Ascending aorta (tissue), 2 donors: ENCODE measurements around the gene ABCA9. TPM values are rescaled to one million over a fixed set of nuclear protein-coding genes. Genes with fewer than 3 reads are reported as not detected.
"Not testable (repeated sequence)": the region's sequence is repeated elsewhere in the genome, so short reads cannot be mapped to it uniquely, and the experiment has no call there.

Experiments
- DNase-seq, 2 donors: peaks; one replicate each; pipeline ENCODE4 v3.0.0-alpha.2; 2019; ENCODE audit warnings: low spot score in 2 of 2
- H3K27ac ChIP-seq, 2 donors: fragments of 200-600 bp; sonication (generic); one replicate each; pipeline ENCODE4 v1.5.1; 2016 to 2017; ENCODE audit warnings: mild to moderate bottlenecking in 1 of 2
- H3K27me3 ChIP-seq: fragments of 200-600 bp; sonication (generic); one replicate; pipeline ENCODE4 v1.5.1; 2017
- H3K36me3 ChIP-seq, 2 donors: fragments of 200-600 bp; sonication (generic); one replicate each; pipeline ENCODE4 v1.5.1; 2016
- H3K4me1 ChIP-seq, 2 donors: fragments of 200-600 bp; sonication (generic); one replicate each; pipeline ENCODE4 v1.5.1; 2016 to 2017; ENCODE audit warnings: mild to moderate bottlenecking in 1 of 2
- H3K4me3 ChIP-seq, 2 donors: fragments of 200-600 bp; sonication (generic); one replicate each; pipeline ENCODE4 v1.5.1; 2016 to 2017; ENCODE audit warnings: mild to moderate bottlenecking in 1 of 2
- H3K9me3 ChIP-seq, 2 donors: fragments of 200-600 bp; sonication (generic); one replicate each; pipeline ENCODE4 v1.5.1; 2016
- CTCF ChIP-seq, 3 experiments: fragments of 200-600 bp in 2 of 3; fragments of 450-650 bp in 1 of 3; sonication (generic) in 2 of 3; IDR thresholded peaks; one replicate each; pipeline ENCODE4 v1.5.1; 2016 to 2019; ENCODE audit warnings: antibody characterized with exemption in 3 of 3, mild to moderate bottlenecking in 1 of 3, moderate library complexity in 1 of 3
- intact Hi-C: fragments of 100-400 bp; cut with DNase I; formaldehyde crosslinking; loops from one replicate; pipeline ENCODE4 v1.15.1; 2023
- total RNA-seq: library from RNA; depleted of rRNA; stranded (reverse); fragments of >200 nt; gene quantifications from one replicate; pipeline ENCODE4 v1.1.0, GENCODE V29; 2016

Gene ABCA9
- total RNA-seq, 1 donor from 2014 or later = 10.9 TPM

DNA sequence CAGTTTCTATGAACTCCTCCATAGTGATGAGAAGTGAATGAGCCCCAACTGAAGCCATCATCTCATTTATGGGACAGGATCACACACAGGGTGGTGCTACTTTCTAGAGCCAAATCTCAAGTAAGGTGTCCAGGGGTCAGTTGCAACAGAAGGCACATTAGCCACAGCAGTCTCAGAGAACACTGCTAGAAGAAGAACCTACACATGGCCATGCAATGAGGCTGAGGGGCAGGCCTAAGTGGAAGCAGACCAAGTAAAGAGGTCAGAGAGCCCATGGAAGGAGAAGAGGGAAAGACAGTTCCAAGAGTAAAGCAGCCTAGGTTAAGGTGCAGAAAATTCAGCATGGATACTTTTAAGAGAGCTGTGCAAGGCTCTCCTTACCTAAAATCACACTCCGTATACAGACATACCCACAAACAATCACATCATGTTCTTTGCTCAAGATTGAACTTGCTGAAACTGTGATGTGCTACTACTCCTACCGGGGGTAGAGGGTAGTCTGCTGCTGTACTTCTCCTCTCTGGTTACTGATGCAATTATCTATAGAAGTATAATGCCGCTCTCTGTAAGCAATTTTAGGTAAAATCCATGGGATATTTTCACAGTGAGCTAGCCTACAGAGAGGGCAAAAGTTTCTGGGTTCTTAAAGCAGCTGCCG lies 107.3 kb downstream of the ABCA9 start:
- no peak for DNase-seq
- H3K27me3 ChIP-seq = no peaks in the 10 kb centered on the region
- no peaks in the 10 kb centered on the region for H3K9me3 ChIP-seq
- H3K27ac ChIP-seq = no peak overlapping the region
- H3K4me3 ChIP-seq = peak overlapping the region; percentile 31 to 32
- no peak for TF ChIP-seq CTCF (IDR thresholded peaks at IDR 0.05)
- no peaks in the 10 kb centered on the region for H3K4me1 ChIP-seq
- H3K36me3 ChIP-seq = no peaks in the 10 kb centered on the region
- intact Hi-C loops = no loop called here

GRCh38 chr17:68950725-68951124 lies 110.0 kb downstream of the ABCA9 start:
- H3K9me3 ChIP-seq = no peaks in the 10 kb centered on the region
- H3K36me3 ChIP-seq = no peaks in the 10 kb centered on the region
- no peaks in the 10 kb centered on the region for H3K27me3 ChIP-seq
- intact Hi-C loops = no loop called here
- TF ChIP-seq CTCF (IDR thresholded peaks at IDR 0.05) = no peak
- no peak overlapping the region for H3K27ac ChIP-seq
- no peak for DNase-seq
- H3K4me1 ChIP-seq = no peaks in the 10 kb centered on the region
- no peak overlapping the region for H3K4me3 ChIP-seq

DNA sequence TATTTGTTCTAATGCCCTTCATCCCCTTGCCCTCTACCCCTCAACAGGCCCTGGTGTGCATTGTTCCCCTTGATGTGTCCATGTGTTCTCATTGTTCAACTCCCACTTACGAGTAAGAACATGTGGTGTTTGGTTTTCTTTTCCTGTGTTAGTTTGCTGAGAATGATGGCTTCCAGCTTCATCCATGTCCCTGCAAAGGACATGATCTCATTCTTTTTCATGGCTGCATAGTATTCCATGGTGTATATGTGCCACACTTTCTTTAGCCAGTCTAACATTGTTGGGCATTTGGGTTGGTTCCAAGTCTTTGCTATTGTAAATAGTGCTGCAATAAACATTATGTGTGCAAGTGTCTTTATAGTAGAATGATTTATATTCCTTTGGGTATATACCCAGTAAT lies 112.9 kb downstream of the ABCA9 start:
- not testable (repeated sequence) for DNase-seq, H3K27me3 ChIP-seq

DNA sequence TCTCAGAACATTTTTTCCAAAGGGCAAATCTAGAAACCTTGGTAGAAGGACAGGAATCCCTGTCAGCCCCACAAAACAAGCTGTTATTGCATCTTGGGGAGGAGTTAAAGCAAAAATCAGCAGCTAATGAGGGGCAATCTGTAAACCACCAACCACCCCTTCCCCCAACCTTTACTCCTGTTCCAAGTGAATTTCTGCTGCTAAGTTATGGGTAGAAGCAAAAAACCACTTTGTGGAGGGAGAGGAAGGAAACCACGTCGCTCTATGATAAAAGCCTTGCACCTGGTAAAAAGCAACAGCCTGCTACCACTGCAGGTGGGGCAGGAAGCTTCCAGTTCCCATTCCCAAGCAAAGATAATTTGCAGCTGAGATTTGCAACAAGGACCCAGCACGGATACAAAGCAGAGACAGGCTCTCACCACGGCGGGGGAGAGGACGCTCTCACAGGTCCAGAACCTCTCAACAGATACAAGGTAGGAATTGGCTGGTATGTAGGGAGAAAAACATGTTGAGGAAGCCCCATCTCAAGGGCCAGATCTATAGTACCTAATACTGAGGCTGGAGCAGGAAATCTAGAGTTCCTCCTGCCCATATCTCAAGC lies 116.2 kb downstream of the ABCA9 start:
- Histone ChIP-seq H3K27me3 (no peaks in the 10 kb centered on the region), H3K4me3 (no peak overlapping the region), H3K4me1 (no peaks in the 10 kb centered on the region), H3K27ac (no peak overlapping the region), H3K9me3 (no peaks in the 10 kb centered on the region), H3K36me3 (no peaks in the 10 kb centered on the region)
- no peak for TF ChIP-seq CTCF (IDR thresholded peaks at IDR 0.05)
- DNase-seq = no peak
- intact Hi-C loops = no loop called here

More for the DNA sequence above, 112.9 kb downstream of the ABCA9 start:
- H3K4me3 ChIP-seq, intact Hi-C loops, H3K4me1 ChIP-seq, H3K27ac ChIP-seq, H3K36me3 ChIP-seq, H3K9me3 ChIP-seq: not testable (repeated sequence)

DNA sequence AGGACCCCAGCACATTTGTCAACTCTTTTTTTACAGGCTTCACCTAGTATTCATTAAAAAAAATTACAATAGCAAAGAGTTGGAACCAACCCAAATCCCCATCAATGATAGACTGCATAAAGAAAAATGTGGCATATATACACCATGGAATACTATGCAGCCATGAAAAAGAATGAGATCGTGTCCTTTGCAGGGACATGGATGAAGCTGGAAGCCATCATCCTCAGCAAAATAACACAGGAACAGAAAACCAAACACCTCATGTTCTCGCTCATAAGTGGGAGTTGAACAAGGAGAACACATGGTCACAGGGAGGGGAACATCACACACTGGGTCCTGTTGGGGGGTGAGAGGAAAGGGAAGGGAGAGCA lies 116.9 kb downstream of the ABCA9 start:
- H3K4me1 ChIP-seq, H3K36me3 ChIP-seq, H3K27me3 ChIP-seq, H3K4me3 ChIP-seq, intact Hi-C loops, H3K9me3 ChIP-seq, H3K27ac ChIP-seq, DNase-seq: not testable (repeated sequence)

DNA sequence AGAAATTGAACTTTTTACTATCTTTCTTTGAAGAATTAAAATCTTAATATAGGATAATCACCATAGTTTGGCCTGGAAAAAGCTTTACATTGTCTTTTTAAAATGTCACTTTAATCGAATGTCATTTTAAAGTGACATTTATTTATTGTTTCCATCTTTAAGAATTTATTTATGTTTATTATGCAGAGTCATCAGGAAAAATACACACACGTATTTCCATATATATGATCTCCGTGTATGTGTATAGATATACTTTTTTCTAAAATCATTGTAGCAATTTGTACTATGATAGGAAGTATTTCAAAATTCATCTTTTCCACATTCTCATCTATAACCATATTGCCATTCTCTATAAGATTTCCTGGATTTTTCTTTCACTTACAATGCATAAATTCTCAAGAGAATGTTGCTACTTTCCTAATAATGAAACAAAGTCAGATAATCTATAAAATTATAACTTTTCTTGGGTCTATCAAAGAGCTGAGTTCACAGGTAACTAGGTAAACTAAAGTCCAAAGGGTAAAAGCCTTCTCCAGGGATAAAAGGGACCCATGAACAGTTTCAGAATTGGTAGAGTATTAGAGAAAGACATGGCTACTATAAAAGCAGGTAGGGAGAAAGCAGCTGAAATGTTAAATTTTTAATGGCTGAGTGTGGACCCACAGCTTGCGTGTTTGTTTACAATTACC lies 117.5 kb downstream of the ABCA9 start:
- no peaks in the 10 kb centered on the region for H3K4me1 ChIP-seq
- no peak for DNase-seq
- no peaks in the 10 kb centered on the region for H3K36me3 ChIP-seq
- TF ChIP-seq CTCF (IDR thresholded peaks at IDR 0.05) = no peak
- intact Hi-C loops = no loop called here
- H3K4me3 ChIP-seq = no peak overlapping the region
- no peak overlapping the region for H3K27ac ChIP-seq
- H3K9me3 ChIP-seq = no peaks in the 10 kb centered on the region
- no peaks in the 10 kb centered on the region for H3K27me3 ChIP-seq
